Fibroblast of the conjunctiva (primary cell): ENCODE results near the gene ADM5.

Experiments used
- DNase-seq: peaks from one replicate; pipeline ENCODE4 v3.0.0-alpha.2; 2010; ENCODE audit warnings: low read depth

ADM5 gene

DNA sequence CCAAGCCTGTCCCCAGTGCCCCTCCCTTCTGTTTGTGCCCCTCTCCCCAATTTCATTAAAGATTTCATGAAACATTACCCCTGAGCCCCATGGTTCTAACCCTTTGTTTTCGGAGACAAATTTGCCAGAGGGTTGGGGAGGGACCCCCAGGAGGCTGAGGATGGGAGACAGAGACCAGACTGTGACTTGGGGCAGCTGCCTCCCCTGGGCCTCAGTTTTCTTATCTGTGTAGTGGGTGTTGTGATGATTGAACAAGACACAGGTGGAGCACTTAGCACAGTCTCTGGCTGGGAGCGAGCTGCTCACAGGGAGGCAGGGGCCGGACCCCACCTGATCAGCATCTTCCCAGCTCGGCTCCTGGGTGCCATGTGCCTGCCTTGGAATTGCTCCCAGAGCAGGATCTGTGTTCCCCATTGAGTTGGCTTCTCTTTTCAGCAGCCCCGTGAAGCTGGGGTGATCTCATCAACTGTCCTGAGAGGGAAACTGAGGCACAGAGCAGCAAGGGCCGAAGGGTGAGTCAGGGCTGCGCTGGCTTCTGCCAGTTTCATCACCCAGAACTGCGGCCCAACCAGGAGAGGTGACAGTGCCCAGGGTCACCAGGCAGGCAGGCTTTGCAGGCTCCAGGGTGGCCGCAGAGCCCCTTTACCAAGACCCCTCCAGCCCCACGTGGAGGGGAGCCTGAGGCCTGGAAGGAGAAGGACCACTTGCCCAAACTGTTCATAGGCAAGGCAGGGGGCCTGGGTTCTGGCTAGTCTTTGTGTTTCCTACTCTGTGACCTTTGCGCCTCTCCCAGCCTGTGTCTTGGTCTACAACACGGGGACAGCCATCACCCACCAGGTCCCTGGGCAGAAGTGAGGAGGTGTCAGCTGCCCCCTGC lies 30.6 kb upstream of the ADM5 start:
- DNase-seq, result no peak

DNA sequence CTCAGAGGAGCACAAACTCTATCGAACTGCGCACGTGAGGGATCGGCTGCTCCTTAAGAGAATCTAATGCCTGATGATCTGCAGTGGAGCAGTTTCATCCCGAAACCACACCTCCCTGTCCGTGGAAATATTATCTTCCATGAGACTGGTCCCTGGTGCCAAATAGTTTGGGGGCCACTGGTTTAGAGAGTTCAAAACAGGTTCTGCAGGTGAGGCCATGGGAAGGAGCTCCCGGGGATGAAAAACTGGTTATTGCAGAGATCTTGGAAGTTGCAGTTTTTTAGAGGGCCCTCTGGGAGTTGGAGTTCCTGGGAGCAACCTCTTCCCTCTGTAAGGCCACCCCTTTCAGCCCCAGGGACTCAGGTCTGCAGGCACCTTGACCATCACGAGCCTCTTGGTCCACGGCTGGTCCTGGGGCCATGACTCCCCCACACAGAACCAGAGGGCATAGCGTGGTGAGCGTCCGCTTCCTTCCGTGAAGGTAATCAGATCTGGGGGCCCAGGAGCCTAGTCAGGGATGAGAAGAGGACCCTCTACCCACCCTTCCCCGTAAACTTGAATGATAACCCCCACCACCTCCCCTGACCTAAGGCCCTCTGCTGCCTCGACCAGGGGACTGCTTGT lies 28.9 kb upstream of the ADM5 start:
- DNase-seq, result no peak

DNA sequence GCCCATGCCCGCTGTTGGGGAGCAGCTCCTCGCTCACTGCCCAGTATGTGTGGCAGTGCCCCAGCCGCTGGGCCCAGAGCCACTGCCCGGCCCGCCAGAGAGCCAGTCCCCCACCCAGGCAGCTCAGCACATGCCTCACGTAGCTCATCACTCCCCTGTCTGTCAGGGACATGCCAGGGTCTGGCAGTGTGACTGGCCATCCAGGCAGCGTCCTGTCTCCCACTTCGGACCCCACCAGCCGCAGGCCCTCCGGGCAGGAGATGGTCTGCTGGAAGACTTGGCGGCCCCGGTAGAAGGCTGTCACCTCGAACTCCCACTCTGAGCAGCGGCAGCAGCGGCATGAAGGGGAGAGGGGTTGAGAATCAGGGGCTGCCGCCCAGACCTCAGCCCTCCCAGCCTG lies 27.4 kb upstream of the ADM5 start:
- no peak for DNase-seq

DNA sequence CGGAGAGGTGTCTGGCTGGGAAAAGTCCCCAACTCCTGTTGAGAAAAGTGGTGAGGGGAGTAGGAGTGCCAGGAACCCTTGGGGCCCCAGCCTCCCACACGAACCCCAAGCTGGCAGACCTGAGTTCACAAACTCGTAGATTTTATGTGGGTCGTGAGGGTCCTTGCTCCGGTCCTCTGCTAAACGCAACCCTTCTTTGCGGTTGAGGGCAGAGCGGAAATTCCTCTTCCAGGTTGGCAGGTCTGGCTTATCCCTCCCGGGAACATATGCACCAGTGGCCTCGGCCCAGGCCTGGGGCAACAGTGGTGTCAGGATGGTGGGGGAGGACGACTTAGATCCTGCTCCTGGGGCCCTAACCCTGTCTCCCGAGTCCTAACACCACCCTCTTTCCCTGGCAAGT lies 26.2 kb upstream of the ADM5 start:
- DNase-seq, result no peak

DNA sequence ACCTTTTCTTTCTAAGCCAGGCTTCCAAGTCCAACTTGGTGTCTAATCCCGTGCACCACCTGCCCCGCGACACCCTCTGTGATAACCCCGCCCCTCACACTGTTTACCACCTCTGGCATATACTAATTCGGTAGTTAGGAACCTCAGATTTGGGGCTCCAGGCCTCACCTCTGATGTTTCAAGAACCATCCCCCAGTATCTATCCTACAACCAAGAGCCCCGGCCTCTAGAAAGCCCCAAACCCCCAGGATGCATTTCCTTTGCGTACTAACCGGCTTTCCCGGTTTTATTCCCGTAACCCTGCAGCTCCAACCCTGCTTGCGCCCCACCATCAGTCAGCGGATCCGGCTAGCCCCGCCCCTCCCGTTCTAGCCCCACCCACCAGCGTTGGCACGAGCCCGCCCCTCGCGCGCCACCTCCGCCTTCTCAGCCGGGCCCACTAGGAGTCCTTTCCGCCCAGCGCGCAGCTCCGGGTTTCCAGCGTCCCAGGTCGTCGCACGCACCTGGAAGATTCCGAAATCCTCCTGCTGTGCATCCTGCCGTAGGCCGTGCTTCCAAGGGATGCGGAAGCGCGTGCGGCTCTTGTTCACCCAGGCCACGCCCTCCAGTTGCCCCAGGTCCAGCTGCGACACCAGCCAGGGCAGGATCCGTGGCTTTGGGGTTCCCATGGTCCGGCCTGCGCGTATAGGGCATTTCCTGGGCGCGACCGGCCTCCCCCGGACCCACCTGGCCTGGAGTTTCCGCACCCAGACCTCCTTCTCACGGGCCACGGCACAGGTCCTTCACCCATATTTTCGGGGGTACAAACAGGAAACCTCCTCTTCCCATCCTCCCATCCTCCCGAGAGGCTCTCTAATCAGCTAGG lies 25.0 kb upstream of the ADM5 start:
- peak; percentile 53 for DNase-seq

DNA sequence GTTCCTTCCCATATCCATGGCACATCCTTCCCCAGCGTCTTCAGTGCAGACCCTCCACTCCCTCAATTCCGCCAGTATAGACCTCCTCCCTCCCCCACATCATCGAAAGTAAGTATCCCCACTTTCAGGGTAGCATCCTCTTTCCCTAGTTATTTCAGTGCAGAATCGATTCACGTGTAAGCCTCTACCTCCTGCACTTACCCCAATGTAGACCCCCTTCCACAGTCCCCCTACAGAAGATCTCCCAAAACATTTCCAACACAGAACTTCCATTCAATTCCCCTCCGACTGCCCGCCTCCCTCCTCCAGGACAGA lies 24.4 kb upstream of the ADM5 start:
- DNase-seq, result no peak

DNA sequence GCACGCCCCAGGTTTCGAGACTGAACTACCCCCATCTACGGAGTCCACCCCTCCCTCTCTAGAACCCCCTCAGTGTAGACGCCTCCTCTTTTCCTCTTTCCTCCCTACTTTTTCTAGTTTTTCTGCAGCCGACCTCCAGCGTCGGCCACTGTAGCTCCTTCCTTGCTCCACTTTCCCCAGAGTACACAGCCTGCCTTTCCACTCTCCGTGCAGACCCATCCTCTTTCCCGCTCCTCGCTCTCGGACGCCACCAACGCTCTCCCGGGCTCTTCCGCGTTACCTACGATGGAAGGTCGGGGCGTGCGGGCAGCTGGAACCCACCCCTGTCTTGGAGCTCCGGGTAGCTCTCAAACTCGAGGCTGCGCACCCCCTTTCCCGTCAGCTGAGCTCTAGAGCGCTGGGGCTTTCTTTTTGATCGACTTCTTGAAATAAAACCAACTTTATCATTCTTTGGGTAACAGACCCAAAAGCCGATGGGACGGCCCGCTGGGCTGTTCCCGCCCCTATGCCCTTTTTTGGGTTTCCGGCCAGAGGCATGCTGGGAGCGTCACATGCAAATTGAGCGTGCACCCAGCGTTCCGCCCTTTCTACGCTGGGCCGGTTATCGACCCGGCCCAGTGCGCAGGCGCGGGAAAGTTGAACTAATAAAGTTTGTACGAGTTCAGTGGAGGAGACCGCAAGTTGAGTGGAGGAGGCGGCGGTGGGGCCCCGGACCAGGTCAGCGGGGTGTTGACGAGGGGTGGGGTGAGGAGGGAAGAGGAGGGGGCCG lies 23.9 kb upstream of the ADM5 start, which contains the start of the genes BCL2L12 and IRF3:
TSS of gene BCL2L12 (plus strand) at position 583 of the 769 bp plus-strand sequence. CDS start 760 bp downstream, outside the sequence.
TSS of gene IRF3 (minus strand) at position 507 of the 769 bp plus-strand sequence. CDS start 1,019 bp downstream, outside the sequence.
- peak; percentile 94 for DNase-seq

DNA sequence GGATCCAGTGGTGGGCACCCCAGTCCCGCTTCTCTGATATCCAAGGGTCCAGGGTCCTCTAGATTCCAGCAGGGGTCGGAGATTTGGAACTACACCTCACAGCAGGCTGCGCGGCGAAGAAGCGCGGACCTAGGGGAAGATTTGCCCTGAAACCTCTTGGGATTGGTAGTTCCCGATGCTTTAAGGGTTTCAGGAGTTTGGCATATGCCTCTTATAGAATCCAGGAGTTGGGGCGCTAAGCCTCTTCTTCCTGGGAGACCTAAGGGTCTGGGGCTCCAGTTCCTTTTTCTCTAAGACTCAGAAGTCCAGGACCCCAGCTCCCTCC lies 23.3 kb upstream of the ADM5 start:
- no peak for DNase-seq

DNA sequence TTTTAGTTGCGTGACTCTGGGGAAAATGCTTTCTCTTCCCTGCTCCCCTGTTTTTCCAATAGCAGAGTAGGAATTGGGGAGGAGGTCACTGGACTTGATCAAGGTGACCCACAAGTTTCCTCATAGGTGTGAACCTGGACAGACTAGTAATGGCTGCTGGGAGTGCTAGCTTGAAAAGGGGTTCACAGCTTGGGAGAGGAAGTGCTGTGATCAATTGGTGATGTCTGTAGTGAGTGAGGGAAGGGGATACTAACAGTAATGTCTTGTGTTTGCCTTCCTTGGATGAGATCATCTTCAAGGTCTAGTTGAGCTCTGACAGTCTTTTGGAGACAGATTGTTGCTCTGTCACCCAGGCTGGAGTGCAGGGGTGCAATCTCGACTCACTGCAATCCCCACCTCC lies 21.9 kb upstream of the ADM5 start:
- no peak for DNase-seq

DNA sequence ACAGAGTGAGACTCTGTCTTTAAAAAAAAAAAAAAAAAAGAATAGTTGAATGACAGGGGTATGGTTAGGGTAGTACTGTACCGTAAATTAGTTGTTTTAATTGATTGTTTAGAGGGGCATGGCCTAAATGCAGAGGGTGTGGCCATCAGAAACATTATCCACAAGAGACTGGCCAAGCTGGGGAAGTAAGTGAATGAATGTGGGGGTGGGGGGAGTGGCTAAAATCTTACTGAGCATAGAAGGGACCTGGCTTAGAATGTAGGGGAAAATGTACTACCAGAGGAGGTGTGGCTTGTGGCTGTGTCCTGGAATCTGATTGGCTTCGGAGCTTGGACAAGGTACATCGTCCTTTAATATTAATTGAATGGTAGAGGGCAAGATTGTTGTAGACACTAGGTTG lies 19.9 kb upstream of the ADM5 start:
- no peak for DNase-seq

DNA sequence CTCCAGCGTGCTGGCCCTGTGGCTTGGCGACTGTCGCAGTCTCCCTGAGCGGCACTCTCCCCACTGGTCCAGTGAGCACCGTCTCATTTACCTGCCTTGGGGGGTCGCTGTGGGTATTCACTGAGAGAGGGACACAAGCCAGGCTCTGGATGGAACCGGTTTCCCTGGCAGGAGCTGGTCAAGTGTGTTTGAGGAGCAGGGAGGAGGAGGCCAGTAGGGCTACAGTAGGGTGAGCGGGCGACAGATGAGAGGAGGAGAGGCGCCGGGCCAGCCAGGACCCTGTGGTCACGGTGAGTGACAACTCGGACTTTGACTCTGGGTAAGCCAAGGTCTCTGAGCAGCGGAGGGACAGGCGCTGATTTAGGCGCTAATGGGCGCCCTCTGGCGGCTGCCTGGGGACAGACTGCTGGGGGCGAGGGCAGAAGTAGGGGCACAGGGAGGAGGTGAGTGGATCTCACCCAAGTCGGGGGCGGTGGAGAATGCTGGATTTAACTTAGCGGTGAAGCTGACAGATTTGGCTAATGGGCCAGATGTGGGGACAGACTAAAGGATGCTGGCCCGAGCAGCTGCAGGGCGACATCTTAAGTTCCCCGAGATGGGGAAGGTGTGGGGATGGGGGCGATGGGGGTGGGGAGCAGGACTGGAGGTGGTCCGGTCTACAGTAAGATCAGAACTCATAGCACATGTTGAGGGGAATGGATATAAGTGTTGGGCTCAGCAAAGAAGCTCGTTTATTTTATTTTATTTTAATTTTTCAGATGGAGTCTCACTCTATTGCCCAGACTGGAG lies 17.1 kb upstream of the ADM5 start:
- peak; percentile 48 for DNase-seq

DNA sequence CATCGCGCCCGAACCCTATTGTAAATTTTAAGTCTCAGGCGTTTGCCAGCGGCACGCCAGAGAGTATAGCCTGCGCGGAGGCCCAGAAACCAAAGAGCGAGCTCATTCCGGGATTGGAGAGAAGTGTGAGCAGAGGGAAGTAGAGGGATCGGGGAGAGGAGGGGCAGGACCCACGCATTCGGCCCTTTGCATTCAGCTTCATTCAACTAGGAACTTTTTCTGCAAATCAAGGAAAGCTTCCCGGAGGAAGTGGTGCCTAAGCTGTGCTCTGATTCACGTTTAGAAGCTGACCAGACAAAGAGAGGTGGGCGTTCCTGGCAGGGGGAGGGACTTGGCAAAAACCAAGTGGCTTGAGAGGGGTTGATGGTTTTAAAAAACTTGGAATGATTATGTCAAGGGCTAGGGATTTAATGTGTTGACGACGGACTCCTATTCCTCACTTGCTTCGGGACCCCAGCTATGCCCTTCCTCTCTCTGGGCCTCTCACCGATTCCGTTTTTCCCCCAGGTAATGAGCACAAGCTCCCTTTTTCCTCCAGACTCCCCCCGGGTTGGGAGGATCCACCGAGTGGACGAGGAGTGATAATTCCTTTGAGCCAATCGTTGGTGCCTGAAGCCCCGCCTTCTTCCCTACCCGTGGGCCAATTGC lies 13.1 kb upstream of the ADM5 start:
- DNase-seq, result peak; percentile 92

DNA sequence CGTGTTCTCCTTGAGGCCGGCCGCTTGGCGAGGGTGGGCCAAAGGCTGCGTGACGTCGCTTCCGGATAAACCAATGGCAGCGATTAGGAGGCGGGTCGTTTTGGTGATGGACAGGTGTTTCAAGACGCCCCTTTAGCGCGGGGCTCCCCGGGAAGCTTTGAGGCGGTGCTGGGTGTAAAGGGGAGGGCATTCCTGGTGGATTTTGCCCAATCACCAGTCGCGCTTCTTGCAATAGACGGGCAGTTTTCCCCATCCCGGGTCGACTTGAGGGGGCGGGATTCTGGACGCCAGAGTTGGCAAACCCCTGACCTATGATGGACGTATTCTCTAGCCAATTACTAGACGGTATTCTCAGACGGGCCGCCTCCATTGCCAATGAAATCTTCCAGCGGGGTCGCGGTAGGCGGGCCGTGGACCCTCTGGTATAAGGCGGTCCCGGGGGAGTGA lies 12.6 kb upstream of the ADM5 start:
- peak; percentile 100 for DNase-seq

DNA sequence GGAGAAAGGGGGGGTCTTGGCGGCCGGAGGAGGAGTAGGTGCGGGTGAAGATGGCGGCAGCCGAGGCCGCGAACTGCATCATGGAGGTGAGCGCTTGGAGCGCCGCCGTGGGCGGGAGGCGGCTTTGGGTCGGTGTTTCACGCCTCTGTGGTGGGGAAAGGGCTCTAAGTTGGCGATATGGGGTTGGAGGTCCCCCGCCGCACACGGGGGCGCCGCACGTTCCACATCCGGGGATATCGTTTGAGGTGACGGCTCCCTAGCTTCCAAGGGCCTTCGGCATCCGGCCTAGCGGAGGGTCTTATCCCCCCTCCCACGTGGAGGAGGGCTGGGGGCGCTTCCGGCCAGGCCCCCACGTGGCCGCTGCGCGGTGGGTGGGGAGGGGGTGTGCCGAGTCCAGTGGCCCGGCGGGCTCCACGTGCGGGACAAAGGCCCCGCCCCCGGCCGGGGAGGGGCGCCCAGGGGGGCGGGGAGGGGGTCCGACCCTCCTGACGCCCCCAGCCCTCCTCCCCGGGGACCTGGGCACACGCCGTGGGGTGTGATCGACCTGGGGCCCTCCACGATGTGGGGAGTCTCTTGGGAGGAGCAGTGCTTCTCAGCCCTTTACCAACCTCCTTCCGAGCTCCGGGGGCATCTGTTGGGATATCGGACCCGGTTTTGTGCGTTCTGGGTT lies 12.0 kb upstream of the ADM5 start, which contains the start of gene PRMT1:
TSS of gene PRMT1 (plus strand) at position 41 of the 670 bp plus-strand sequence. CDS start at position 51, 10 bp downstream.
- no peak for DNase-seq

DNA sequence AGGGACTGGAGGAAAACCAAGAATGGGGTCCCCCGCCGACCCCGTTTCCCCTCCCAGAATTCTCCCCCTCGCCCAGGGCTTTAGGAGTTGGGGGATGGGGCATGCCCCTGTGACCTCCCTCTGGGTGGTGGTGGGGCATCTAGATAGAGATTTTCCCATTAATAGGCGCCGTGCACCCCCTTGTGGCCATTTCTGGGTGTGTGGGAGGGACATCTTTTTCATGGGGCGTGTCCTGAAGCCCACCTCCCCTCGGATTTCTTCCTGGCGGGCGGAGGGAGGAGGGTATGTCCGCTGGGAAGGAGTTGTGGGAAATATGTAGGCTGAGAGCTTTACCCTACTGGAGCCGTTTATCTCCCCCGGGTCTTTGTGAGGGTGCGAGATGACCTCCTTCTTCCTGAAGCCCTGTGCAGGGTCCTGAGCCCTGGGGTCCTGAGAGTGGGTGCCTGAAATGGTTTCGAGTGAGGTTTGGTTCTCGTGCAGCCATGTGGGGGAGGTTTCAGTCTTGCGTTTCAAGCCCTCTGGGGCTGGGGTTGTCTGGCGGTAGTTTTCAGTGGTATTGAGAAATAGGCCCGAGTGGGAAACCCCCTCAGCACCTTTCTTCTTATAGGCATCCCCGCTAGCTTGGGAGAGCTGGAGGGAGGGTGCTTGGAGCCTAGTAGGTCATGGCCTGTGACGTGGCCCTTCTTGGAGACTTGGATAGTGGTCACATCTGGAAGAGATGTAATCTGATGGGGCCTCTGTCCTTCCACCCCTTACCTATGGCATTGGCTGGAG lies 11.3 kb upstream of the ADM5 start:
- DNase-seq, result no peak

DNA sequence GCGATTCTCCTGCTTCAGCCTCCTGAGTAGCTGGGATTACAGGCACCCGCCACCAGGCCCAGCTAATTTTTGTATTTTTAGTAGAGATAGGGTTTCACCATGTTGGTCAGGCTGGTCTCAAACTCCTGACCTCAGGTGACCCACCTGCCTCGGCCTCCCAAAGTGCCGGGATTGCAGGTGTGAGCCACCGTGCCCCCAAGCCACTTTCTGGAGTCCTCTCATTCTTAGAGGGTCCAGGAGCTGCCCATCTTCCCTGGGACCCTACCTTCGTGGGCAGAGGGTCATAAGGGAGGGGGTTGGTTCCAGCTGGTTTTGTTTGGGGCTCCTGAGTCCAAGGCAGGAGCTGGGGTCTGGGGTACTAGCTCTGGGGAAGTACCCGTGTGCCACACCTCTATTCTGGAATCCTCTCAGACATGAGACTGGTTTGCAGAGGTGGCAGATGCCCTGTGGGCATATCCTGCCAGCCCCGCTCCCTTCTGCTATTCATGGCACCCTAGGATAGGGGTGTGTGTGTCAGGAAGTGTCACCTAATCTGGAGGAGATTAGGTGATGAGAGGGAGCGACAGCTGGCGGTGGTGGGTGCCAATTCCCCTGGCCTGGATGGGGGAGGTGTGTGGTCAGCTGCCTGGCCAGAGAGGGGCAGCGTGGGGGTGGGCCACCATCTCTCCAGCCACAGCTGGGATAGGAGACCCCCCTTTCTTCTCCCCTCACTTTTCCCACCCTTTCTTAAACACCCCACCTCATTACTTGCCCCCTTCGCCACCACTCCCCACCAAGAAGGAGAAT lies 10.2 kb upstream of the ADM5 start:
- DNase-seq, result no peak

DNA sequence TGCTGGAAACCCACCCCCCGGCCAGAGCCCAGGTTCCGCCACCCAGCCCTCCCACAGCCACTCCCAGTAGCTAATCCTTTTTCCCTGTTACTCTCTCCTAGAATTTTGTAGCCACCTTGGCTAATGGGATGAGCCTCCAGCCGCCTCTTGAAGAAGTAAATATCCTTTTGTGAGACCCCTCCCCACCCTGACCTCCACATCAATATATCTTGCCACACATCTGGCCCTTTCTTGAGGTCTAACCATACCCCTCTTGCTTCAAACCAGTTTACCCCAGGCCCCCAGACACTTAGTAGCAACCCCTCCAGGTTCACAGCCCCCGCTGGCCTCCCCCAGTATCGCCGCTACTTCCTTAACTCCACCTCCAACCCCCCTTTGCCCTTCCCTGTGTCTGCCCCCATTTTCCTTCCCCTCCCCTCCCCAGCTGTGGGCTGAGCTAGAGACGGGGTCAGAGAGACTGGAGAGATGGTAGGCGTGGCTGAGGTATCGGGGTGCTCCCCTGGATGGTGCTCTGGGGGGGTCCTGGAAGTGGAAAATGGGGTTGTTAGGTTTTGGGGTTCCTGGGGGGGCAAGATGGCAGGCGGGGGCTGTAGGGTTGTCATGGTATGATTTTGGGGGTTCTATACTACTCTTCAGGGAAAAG lies 9.5 kb upstream of the ADM5 start:
- no peak for DNase-seq
